Right cardiac atrium (tissue), 5 donors: ENCODE data around the gene EIF5B. TPM values are rescaled to one million over a fixed set of nuclear protein-coding genes. Genes with fewer than 3 reads are reported as not detected.
A peak's percentile ranks its signal among the peaks of the same experiment; 100 is the strongest.
"Not testable (repeated sequence)": the region's sequence is repeated elsewhere in the genome, so short reads cannot be mapped to it uniquely, and the experiment has no call there.

Source experiments
- ATAC-seq, 2 donors: fragments of 200-7000 bp; cut with Tn5 transposase; one replicate each; pipeline versions ENCODE4 v1.8.0 to v1.9.1; 2020; ENCODE audit warnings: moderate library complexity in 2 of 2, mild to moderate bottlenecking in 1 of 2
- DNase-seq, 3 donors: peaks; one replicate each; pipeline ENCODE4 v3.0.0-alpha.2; 2020
- H3K27ac ChIP-seq: one replicate; pipeline ENCODE4 v1.5.1; 2013; ENCODE audit warnings: mild to moderate bottlenecking, low read length, control low read depth, moderate library complexity
- H3K27me3 ChIP-seq: one replicate; pipeline ENCODE4 v1.6.1; 2013; ENCODE audit not compliant: control insufficient read depth, insufficient read depth
- H3K4me1 ChIP-seq: one replicate; pipeline ENCODE4 v1.6.1; 2013; ENCODE audit warnings: low read length; ENCODE audit not compliant: control insufficient read depth, insufficient read depth
- H3K4me3 ChIP-seq: one replicate; pipeline ENCODE4 v1.5.1; 2013; ENCODE audit warnings: low read length, control low read depth
- H3K9me3 ChIP-seq: one replicate; pipeline ENCODE4 v1.6.1; 2013; ENCODE audit warnings: low read length; ENCODE audit not compliant: control insufficient read depth
- WGBS: extraction: QIAGEN DNeasy Blood & Tissue Kit; methylation state at CpG from one replicate; pipeline ENCODE4 v1.1.7; 2013; 5-methylcytosine and 5-hydroxymethylcytosine counted together
- intact Hi-C, 4 donors: fragments of 100-400 bp; cut with DNase I; formaldehyde crosslinking; loops; one replicate each; pipeline versions ENCODE4 v1.11.0 to v1.14.0; 2022 to 2023
- polyA plus RNA-seq: library from polyadenylated mRNA; stranded (reverse); fragments of 200-250 nt; gene quantifications from one replicate; pipeline ENCODE4 v1.2.3, GENCODE V29; 2013
- total RNA-seq, 4 donors: library from RNA; stranded (reverse); fragmentation: NEBNext Ultra II Directional; extraction: Animal tissue kit (Norgen Biotek cat#: 25700); gene quantifications; one replicate each; pipeline ENCODE4 v1.2.1, GENCODE V29; 2021
- donor health status: healthy with polysubstance abuse.
- donor health status: DM: no; HTN: yes; CAD: no.
- donor health status: DM: no; HTN: no; CAD: no.
- donor health status: DM: no; HTN: yes; CAD: no; lungs with severe emphysema.
- donor health status: DM: yes; HTN: yes; CAD: no.

EIF5B gene
- total and polyA plus RNA-seq, 5 donors, result 67.1 to 79.9 (median 71.6) TPM

GRCh38 chr2:99336804-99337112, 431 bp upstream of the EIF5B start:
- Histone ChIP-seq H3K27ac (peak overlapping the region; percentile 98), H3K27me3 (no peaks in the 10 kb centered on the region), H3K4me1 (peaks cover 2% of the 10 kb centered on the region), H3K4me3 (peak overlapping the region; percentile 83), H3K9me3 (no peaks in the 10 kb centered on the region)
- intact Hi-C loops, result loop anchor here in 3 of 4 donors (5.0 to 10.0 kb wide), 4 partner anchors 151 to 158 kb away; partner anchors contain the start of genes MITD1 (in 2 of the 3), MRPL30 (in 2 of the 3) and REV1 (in 2 of the 3)
- ATAC-seq, result peak in 1 of 2 donors; percentile 1
- 1% methylated on average over 8 of the region's 8 CpGs for WGBS
- no peak for DNase-seq

GRCh38 chr2:99338029-99338585, 918 bp downstream of the EIF5B start:
- ATAC-seq, result no peak
- intact Hi-C loops, result loop anchor here in 3 of 4 donors (5.0 to 10.0 kb wide), 4 partner anchors 149 to 157 kb away; partner anchors contain the start of genes MITD1 (in 2 of the 3), MRPL30 (in 2 of the 3) and REV1 (in 2 of the 3)

GRCh38 chr2:99340669-99341236, 3.6 kb downstream of the EIF5B start:
- Histone ChIP-seq H3K4me3 (no peak overlapping the region), H3K4me1 (peaks cover 2% of the 10 kb centered on the region), H3K27me3 (no peaks in the 10 kb centered on the region), H3K27ac (no peak overlapping the region), H3K9me3 (no peaks in the 10 kb centered on the region)
- DNase-seq (no peak), ATAC-seq (no peak)
- intact Hi-C loops, result loop anchor here in 1 of 4 donors (10.0 kb wide), 1 partner anchor 54 kb away; no protein-coding TSS in a partner anchor
- 86% methylated on average over 8 of the region's 8 CpGs for WGBS

More at GRCh38 chr2:99338029-99338585, 918 bp downstream of the EIF5B start:
- DNase-seq, result no peak
- WGBS, result 4% methylated on average over 17 of the region's 17 CpGs
- no peak overlapping the region for H3K27ac ChIP-seq
- H3K9me3 ChIP-seq, result no peaks in the 10 kb centered on the region
- H3K27me3 ChIP-seq, result no peaks in the 10 kb centered on the region
- H3K4me3 ChIP-seq, result peak overlapping the region; percentile 83
- H3K4me1 ChIP-seq, result peaks cover 2% of the 10 kb centered on the region

GRCh38 chr2:99342536-99342935, 5.3 kb downstream of the EIF5B start:
- Histone ChIP-seq H3K4me3 (no peak overlapping the region), H3K4me1 (peaks cover 2% of the 10 kb centered on the region), H3K27ac (no peak overlapping the region), H3K9me3 (no peaks in the 10 kb centered on the region), H3K27me3 (no peaks in the 10 kb centered on the region)
- WGBS, result 96% methylated on average over 2 of the region's 2 CpGs
- ATAC-seq, result no peak
- intact Hi-C loops, result loop anchor here in 1 of 4 donors (10.0 kb wide), 1 partner anchor 52 kb away; no protein-coding TSS in a partner anchor
- no peak for DNase-seq

GRCh38 chr2:99345446-99345845, 8.3 kb downstream of the EIF5B start:
- not testable (repeated sequence) for H3K9me3 ChIP-seq, H3K27ac ChIP-seq, DNase-seq, H3K4me1 ChIP-seq, H3K4me3 ChIP-seq, ATAC-seq, H3K27me3 ChIP-seq
- intact Hi-C loops, result loop anchor here in 1 of 4 donors (10.0 kb wide), 1 partner anchor 49 kb away; no protein-coding TSS in a partner anchor
- 97% methylated on average over 7 of the region's 7 CpGs for WGBS

GRCh38 chr2:99346218-99346617, 9.0 kb downstream of the EIF5B start:
- intact Hi-C loops, result loop anchor here in 1 of 4 donors (10.0 kb wide), 1 partner anchor 49 kb away; no protein-coding TSS in a partner anchor
- Histone ChIP-seq H3K27me3 (no peaks in the 10 kb centered on the region), H3K9me3 (no peaks in the 10 kb centered on the region), H3K4me1 (peaks cover 2% of the 10 kb centered on the region), H3K4me3 (no peak overlapping the region), H3K27ac (no peak overlapping the region)
- DNase-seq (no peak), ATAC-seq (no peak)

GRCh38 chr2:99348173-99348572, 11.0 kb downstream of the EIF5B start:
- ATAC-seq (no peak), DNase-seq (no peak)
- intact Hi-C loops, result loop anchor here in 1 of 4 donors (10.0 kb wide), 1 partner anchor 47 kb away; no protein-coding TSS in a partner anchor
- Histone ChIP-seq H3K27me3 (no peaks in the 10 kb centered on the region), H3K9me3 (no peaks in the 10 kb centered on the region), H3K4me3 (no peak overlapping the region), H3K27ac (no peak overlapping the region), H3K4me1 (peaks cover 2% of the 10 kb centered on the region)
- WGBS, result 93% methylated on average over 3 of the region's 3 CpGs

GRCh38 chr2:99350194-99350593, 13.0 kb downstream of the EIF5B start:
- H3K9me3 ChIP-seq, result no peaks in the 10 kb centered on the region
- no peaks in the 10 kb centered on the region for H3K27me3 ChIP-seq
- intact Hi-C loops, result no loop called here
- ATAC-seq, result no peak
- H3K4me1 ChIP-seq, result peaks cover 2% of the 10 kb centered on the region
- no peak for DNase-seq
- H3K4me3 ChIP-seq, result no peak overlapping the region
- no peak overlapping the region for H3K27ac ChIP-seq

- WGBS, result 93% methylated on average over 1 of the region's 1 CpG
- ATAC-seq, result no peak
- no peaks in the 10 kb centered on the region for H3K4me1 ChIP-seq
These were observed 16.9 kb downstream of the EIF5B start for GRCh38 chr2:99354070-99354469.

GRCh38 chr2:99354825-99355224, 17.6 kb downstream of the EIF5B start:
- H3K27me3 ChIP-seq, H3K9me3 ChIP-seq, ATAC-seq, H3K4me3 ChIP-seq, intact Hi-C loops, H3K27ac ChIP-seq, H3K4me1 ChIP-seq: not testable (repeated sequence)
- DNase-seq, result peak in 1 of 3 donors; percentile 11
- 94% methylated on average over 8 of the region's 8 CpGs for WGBS

More at GRCh38 chr2:99354070-99354469, 16.9 kb downstream of the EIF5B start:
- intact Hi-C loops, result no loop called here
- Histone ChIP-seq H3K9me3 (no peaks in the 10 kb centered on the region), H3K27ac (no peak overlapping the region), H3K4me3 (no peak overlapping the region), H3K27me3 (no peaks in the 10 kb centered on the region)
- no peak for DNase-seq

GRCh38 chr2:99356853-99357252, 19.7 kb downstream of the EIF5B start:
- DNase-seq (no peak), ATAC-seq (no peak)
- Histone ChIP-seq H3K4me3 (no peak overlapping the region), H3K9me3 (no peaks in the 10 kb centered on the region), H3K27ac (no peak overlapping the region), H3K4me1 (no peaks in the 10 kb centered on the region), H3K27me3 (no peaks in the 10 kb centered on the region)
- intact Hi-C loops, result no loop called here
